NCI-H460 (cell line): Measurements from ENCODE around the gene TUBB3. TPM values are rescaled to one million over a fixed set of nuclear protein-coding genes. Genes with fewer than 3 reads are reported as not detected.
A peak's percentile ranks its signal among the peaks of the same experiment; 100 is the strongest.
"Not testable (repeated sequence)": the region's sequence is repeated elsewhere in the genome, so short reads cannot be mapped to it uniquely, and the experiment has no call there.

Source experiments
- DNase-seq: peaks from one replicate; pipeline ENCODE4 v3.0.0-alpha.2; 2016; ENCODE audit warnings: low read depth; ENCODE audit errors: extremely low read depth
- total RNA-seq: library from RNA; depleted of rRNA; stranded (reverse); fragments of >200 nt; shearing (Covaris generic); gene quantifications from 2 replicates; pipeline ENCODE4 v1.2.3, GENCODE V29; 2014

The TUBB3 gene
- total RNA-seq, 1 experiment from 2014 or later: 68.3 TPM

- peak; percentile 85 for DNase-seq
These were observed 5.2 kb upstream of the TUBB3 start for GRCh38 chr16:89917773-89918452.

GRCh38 chr16:89918453-89919347, 4.4 kb upstream of the TUBB3 start, which contains the start of gene MC1R:
Gene MC1R, plus strand, starts transcription at chr16:89918862. Its CDS starts 397 bp downstream, at chr16:89919259.
- no peak for DNase-seq

GRCh38 chr16:89919535-89920406, 3.4 kb upstream of the TUBB3 start:
- DNase-seq: no peak

GRCh38 chr16:89920723-89921122, 2.4 kb upstream of the TUBB3 start:
- DNase-seq: no peak

- DNase-seq: no peak
These were observed 1.9 kb upstream of the TUBB3 start for GRCh38 chr16:89921131-89921701.

GRCh38 chr16:89921702-89922476, 1.3 kb upstream of the TUBB3 start:
- peak; percentile 88 for DNase-seq

- DNase-seq: peak; percentile 89
These were observed 662 bp upstream of the TUBB3 start for GRCh38 chr16:89922477-89922883.

- DNase-seq: no peak
These were observed 626 bp downstream of the TUBB3 start for GRCh38 chr16:89923640-89924296.

- DNase-seq: no peak
These were observed 1.3 kb downstream of the TUBB3 start for GRCh38 chr16:89924297-89924924.

GRCh38 chr16:89924925-89925307, 1.8 kb downstream of the TUBB3 start:
- DNase-seq: no peak

- DNase-seq: no peak
These were observed 2.5 kb downstream of the TUBB3 start for GRCh38 chr16:89925596-89926079.

- DNase-seq: no peak
These were observed 8.3 kb downstream of the TUBB3 start for GRCh38 chr16:89931305-89931896.

GRCh38 chr16:89931964-89932363, 8.8 kb downstream of the TUBB3 start:
- DNase-seq: no peak

- DNase-seq: not testable (repeated sequence)
These were observed 10.9 kb downstream of the TUBB3 start for GRCh38 chr16:89934019-89934418.

- no peak for DNase-seq
These were observed 11.7 kb downstream of the TUBB3 start for GRCh38 chr16:89934611-89935553.

GRCh38 chr16:89935620-89936019, 12.5 kb downstream of the TUBB3 start:
- not testable (repeated sequence) for DNase-seq

- no peak for DNase-seq
These were observed 12.9 kb downstream of the TUBB3 start for GRCh38 chr16:89936034-89936433.
